GM19372 (cell line): Measurements from ENCODE around the gene PPP6R1.
"Not testable (repeated sequence)": the region's sequence is repeated elsewhere in the genome, so short reads cannot be mapped to it uniquely, and the experiment has no call there.

ENCODE experiments used
- ATAC-seq: cut with Tn5 transposase; IDR thresholded peaks from one replicate; pipeline ENCODE4 v1.9.1; 2021; ENCODE audit warnings: mild to moderate bottlenecking, low read depth, moderate library complexity; ENCODE audit not compliant: unreplicated experiment

PPP6R1 gene

DNA sequence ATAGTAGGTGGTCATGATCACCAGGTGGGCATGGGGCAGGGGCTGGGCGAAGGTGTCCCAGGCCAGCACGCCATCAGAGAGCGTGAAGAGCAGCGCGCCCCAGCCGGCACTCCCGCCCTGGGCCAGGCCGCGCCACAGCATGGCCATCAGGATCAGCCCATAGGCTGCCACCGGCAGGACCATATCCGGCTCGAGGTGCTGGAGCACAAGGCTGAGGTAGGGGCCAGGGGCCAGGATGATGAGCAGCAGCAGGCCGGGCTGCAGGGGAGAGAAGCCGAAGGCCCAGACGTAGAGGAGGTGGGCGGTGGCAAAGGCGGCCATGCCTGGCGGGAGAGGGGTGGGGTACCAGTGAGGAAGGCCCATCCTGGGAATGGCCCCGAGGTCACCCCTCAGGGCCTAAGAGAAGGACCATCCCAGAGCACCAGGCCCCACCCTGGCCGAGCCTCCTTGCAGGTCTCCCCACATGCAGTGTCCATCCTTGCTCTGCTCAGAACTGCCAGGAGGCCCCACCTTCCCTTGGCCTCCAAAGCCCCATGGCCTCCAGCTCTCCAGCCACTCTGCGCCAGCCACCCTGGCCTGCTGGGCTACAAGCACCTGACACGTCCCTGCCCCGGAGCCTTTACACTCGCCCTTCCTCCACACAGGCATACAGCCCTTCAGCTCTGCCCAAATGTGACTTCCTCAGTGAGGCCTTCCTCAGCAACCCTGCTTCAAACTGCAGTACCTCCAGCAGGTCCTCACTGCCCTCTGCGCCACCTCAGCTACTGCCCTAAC lies 31.4 kb downstream of the PPP6R1 start:
- ATAC-seq = no peak

DNA sequence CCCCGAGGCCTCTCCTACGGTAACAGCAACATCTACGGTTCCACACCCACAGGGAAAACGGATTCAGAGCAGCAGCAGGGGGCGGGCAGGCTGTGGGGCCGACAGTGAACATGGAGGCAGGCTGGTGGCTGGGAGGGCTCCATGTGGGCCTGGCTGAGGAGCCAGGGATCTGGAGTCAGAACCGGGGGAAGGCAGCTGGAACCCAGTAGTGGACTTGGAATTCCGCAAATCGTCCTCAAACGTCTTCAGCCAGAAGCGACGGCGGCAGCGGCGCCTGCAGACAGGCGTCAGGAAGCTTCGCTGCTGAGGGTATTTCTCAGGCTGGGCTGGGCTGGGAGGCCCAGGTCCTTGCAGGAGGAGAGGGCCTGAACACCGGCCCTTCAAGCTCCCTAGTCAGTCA lies 32.0 kb downstream of the PPP6R1 start:
- ATAC-seq = no peak

DNA sequence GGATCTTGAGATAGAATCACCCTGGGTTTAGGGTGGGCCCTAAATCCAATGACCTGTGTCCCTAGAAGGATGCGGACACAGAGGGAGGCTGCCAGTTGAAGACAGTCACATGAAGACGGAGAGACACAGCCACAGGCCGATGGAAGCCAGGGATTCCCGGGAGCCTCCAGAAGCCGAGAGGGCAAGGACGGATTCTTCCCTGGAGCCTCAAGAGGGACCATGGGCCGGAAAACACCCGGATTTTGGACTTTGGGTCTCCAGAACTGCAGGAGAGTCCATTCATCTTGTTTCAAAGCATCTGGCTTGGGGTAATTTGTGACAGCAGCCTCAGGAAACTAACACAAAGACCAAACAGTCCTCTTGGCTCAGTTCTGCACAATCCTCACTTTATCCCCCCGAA lies 32.5 kb downstream of the PPP6R1 start:
- no peak for ATAC-seq

DNA sequence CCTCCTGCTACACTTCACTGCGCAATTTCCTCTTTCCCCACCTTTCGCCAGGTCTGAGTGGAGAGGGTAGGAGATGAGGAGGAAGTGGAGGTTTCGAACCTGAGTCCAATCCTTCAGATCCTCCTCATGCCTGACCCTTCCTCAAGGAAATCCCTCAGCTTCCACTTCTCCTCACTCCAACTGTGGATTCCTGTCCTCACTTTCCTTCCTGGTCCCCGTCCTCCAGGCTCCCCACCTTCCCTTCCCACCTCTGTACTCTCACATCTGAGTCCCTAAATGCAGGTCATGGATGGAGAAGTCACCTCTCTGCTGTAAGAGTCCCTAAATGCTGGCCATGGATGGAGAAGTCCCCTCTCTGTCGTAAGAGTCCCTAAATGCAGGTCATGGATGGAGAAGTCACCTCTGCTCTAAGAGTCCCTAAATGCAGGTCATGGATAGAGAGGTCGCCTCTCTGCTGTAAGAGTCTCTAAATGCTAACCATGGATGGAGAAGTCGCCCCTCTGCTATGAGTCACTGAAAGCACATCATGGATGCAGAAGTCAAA lies 33.3 kb downstream of the PPP6R1 start:
- ATAC-seq = no peak

DNA sequence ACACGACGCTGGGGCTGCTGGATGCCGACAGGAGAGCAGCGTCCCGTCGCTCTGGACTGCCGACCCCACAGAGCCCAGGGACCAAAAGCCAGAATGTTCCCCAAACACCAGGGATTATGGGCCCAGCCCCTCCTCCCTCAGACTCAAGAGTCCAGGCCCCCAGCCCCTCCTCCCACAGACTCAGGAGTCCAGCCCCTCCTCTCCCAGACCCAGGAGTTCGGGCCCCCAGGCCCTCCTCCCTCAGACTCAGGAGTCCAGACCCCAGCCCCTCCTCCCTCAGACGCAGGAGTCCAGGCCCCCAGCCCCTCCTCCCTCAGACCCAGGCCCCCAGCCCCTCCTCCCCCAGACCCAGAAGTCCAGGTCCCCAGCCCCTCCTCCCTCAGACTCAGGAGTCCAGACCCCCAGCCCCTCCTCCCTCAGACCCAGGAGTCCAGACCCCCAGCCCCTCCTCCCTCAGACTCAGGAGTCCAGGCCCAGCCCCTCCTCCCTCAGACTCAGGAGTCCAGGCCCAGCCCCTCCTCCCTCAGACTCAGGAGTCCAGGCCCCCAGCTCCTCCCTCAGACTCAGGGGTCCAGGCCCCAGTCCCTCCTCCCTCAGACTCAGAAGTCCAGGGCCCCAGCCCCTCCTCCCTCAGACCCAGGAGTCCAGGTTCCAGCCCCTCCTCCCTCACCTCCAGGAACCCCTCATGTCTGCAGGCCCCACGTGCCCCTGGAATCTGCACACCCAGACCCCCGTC lies 34.0 kb downstream of the PPP6R1 start:
- ATAC-seq = not testable (repeated sequence)

DNA sequence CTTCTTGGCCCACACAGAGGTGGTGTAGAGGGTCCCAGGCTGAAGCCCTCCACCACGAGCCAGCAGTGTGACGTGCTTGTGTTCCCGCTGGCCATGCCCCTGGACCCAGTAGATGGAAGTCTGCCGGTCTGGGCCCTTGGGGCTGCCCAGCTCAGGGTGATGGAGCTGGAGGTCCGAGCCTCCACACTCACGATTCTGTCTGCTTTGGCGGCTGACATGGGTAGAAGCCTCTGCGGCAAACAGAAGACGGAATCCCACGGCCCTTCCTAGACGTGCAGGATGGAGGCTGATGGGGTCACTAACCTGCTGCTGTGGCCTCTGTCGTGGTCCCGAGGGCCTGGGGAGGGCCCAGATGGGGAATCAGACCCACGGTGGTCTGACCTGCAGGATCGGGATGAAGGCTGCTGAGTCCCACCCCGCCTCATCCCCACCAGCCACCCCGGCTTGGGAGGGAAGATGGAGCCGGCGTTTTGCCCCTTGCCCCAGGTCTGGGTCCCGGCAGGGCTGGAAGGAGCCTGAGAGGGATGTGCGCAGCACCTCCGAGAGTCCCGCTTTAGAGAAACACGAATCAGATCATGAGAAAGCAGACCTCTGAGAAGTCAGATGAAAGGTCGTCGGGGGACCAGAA lies 34.7 kb downstream of the PPP6R1 start:
- ATAC-seq = no peak

GRCh38 chr19:55223291-55224037 lies 35.4 kb downstream of the PPP6R1 start:
- ATAC-seq = no peak

DNA sequence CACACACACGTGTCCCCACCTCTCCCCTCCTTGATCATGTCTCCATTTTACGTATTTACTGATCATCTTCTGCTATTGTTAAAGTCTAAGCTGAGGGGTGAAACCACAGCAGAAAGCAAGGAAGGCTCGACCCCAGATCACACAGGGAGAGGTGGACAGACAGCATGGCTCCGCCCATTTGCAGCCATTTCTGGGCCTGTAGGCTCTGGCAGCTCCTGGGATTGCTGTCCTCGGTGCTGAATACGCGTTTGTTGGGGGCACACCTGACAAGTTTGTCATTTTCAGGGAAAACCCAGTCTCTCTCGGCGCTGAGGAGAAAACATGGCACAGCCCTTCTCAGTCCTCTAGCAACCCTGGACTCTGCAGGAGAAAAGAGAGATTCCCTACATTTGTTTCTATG lies 38.3 kb downstream of the PPP6R1 start:
- ATAC-seq = no peak

DNA sequence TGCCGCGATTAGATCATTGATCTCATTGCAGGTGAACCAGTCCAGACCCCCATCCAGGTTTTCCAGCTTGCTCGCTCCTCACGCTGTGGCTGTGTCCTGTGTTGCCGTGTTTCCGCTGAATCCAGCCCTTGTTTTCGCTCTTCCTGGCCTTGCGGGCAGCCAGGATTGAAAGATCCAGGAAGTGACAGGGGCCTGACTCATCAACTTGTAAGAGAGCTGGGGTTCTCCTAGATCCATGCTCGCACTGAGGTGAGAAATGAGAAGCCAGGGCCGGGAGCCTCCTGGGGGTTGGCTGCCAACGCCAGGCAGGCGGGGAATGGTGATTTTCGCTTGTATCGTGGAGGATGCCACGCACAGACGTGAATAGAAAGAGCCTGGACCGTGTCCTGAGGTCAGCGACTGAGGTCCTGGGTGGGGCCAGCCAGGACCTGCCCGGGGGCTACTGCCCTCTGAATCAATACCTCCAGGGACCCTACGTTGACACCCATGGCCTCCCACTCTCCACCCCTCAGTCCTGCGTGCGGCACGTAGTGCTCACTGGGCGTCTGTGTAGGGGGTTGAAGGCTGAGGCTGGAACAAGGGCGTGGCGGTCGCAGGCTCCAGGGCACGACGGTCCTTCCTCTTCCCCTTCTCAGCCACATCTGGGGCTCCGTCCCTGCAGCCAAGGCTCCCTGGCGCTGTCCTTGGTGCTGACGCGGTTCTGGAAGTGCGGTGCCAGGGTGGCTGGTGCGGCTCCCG lies 42.2 kb downstream of the PPP6R1 start:
- ATAC-seq = no peak

DNA sequence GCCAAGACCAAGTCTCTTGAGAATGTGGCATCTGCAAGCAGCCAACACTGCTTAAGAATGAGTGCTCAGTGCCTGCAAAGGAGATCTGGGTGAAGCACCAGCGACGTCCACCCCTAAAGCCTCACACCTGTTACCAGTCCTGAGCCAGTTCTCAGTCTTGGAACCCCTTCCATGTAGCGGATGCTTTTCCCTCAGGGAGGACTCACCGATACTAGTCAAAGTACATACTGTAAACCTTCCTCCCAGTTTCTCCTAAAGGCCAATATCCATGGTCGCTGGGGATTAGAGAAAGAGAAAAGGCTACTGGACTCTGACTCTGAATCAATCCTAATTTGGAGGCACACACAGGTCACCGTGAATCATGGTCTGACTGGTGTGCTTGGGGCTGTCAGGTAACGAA lies 45.3 kb downstream of the PPP6R1 start:
- no peak for ATAC-seq

DNA sequence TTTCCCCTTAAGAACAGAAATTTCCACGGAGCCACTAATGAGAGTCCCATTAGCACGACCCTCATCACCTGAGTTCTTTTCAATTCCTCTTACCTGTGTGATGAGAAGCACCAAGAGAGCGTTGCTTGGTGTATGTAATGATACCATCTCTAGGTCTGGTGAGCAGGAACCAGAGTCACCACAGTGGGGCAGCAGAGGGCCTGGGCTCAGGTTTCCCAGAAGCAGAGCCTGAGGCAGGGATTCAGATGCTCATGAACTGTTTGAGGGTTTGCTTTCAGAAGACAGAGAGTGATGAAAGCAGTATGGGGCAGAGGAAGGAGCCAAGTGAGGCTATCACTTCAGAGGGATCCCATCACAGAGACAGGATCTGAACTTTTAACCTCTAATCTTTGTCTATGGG lies 46.4 kb downstream of the PPP6R1 start:
- ATAC-seq = no peak

- no peak for ATAC-seq
Measured at GRCh38 chr19:55209693-55210472, 48.9 kb downstream of the PPP6R1 start.

DNA sequence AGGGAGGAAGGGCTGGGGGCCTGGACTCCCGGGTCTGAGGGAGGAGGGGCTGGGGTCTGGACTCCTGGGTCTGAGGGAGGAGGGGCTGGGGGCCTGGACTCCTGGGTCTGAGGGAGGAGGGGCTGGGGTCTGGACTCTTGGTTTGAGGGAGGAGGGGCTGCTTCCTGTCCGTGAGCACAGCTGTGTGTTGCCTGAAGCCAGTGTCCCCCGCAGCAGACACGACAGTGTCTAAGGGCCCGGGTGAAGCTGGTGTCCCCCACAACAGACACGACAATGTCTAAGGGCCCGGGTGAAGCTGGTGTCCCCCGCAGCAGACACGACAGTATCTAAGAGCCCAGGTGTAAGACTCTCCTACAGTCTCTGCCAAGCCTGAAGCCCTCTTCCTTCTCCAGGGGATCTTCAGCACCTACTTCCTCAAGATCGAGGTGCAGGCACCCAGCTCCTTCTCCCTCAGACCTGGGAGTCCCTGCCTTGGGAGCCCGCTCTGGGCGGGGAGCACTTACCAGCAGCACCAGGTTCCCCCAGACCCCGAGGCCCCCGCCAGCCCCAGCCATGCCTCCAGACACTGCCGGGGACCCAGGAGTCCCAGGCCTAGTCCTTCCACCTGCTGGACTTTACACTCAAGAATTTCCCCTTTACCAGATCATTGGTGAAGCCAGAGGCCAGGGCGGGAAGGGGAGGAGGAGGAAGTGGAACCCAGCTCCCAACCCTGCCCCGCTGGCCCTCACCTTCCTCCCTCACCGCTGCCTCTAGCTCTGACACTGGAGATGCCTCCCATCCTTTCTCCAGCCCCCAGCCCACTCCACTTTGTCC lies 49.7 kb downstream of the PPP6R1 start, which contains the start of gene PTPRH:
Gene PTPRH (minus strand): TSS at position 622 of the 813 bp plus-strand sequence. CDS start 68 bp downstream, at position 554.
- no peak for ATAC-seq

- no peak for ATAC-seq
Measured at GRCh38 chr19:55206664-55207500, 51.9 kb downstream of the PPP6R1 start.

DNA sequence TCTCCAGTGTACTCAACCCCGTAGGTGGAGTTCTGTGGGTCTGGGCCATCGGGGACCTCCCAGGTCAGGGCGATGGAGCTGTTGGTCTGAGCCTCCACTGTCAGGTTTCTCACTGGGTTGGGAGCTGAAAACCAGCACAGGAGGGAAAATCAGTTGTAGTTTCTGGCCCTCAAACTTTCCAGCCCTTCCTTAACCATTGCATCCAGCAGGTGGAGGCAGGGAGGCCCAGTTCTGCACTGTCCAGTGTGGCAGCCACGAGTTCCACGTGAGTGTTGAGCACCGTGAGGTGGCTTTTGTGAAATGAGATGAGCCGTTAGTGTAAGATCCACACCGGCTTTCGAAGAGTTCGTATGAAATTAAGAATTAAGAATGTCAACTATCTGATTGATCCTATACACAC lies 56.6 kb downstream of the PPP6R1 start:
- ATAC-seq = not testable (repeated sequence)

DNA sequence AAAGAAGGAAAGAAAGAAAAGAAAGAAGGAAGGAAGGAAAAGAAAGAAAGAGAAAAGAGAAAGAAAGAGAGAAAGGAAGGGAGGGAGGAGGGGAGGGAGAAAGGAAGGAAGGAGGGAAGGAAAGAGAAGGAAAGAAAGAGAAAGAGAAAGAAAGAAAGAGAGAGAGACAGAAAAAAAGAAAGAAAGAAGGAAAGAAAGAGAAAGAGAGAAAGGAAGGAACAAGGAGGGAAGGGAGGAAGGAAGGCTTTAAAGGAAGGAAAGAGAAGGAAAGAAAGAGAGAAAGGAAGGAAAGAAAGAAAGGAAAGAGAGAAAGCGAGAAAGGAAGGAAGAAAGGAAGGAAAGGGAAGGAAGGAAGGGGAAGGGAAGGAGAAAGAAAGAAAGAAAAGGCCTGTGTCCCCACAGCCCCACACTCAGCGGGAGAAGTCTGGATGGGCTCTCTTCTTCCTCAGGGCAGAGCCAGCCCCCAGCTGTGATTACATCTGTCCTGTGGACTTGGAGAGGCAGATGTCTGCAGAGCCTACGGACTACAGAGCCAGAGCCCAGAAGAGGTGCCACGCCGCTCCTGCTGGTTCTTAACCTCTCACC lies 59.1 kb downstream of the PPP6R1 start:
- no peak for ATAC-seq

DNA sequence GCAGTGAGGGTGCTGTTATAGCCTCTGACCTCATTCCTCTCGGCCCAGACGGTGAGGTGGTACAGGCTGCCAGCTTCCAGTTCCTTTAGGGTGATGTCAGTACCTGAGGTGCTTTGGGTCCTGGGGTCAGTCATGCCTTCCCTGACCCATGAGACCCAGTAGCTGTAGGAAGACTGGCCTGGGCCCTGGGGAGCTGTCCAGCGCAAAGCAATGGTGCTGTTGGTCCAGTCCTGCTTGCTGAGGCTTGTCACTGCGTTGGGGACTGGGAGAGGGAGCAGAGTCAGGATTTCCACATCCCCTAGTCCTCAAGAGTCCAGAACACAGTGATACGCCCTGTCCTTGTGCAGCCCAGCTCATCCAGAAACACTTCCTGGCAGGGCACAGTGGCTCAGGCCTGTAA lies 60.2 kb downstream of the PPP6R1 start:
- ATAC-seq = no peak
